G401.6 (cell line): ENCODE data around the gene POLR2I.
"Not testable (repeated sequence)": the region's sequence is repeated elsewhere in the genome, so short reads cannot be mapped to it uniquely, and the experiment has no call there.

Experiments used
- FAIRE-seq: peaks from 2 replicates; lab custom pipeline; 2012; peaks lifted over from hg19 to GRCh38; lab: Jason Lieb, UNC

The POLR2I gene

DNA sequence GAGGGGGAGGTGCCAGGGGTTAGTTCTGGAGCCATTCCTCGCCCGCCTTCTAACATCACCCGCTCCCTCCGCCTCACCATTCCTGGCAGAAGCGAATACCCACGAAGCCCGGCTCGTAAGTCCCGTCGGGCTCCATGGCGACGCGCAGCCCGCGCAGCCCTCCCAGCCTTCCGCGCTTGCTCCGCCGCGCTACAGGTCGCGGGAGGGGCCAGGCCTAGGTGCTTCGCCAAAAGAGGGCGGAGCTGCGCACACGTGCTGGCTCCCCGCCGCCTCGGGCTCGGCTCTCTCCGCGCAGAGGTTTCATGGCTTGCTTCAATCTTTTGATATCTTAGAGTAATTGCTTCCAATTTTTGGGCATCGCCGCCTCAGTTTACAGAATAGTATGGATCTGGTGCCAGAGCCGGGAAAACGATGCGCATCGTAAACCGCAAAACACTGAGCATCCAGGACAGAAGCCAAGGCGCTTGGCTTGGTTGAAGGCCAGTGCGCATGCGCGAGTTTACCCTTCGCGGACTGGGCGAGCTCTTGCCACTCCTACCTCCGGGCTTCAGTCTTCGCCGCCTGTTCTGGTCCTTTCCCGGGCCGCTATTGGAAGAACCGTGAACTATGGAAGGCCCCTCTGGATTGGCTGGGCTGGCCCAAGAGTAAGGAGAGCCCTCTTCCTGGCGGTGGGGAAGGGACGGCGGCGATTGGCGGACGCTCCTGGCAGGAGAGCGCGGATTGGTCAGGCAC is at the start of gene POLR2I:
Gene POLR2I, minus strand, starts transcription at position 155 of the 732 bp plus-strand sequence. Its CDS starts 19 bp downstream, at position 136.
- peak; percentile 99 for FAIRE-seq

GRCh38 chr19:36163813-36164212 is 49.1 kb upstream of the POLR2I start:
- FAIRE-seq, result no peak

DNA sequence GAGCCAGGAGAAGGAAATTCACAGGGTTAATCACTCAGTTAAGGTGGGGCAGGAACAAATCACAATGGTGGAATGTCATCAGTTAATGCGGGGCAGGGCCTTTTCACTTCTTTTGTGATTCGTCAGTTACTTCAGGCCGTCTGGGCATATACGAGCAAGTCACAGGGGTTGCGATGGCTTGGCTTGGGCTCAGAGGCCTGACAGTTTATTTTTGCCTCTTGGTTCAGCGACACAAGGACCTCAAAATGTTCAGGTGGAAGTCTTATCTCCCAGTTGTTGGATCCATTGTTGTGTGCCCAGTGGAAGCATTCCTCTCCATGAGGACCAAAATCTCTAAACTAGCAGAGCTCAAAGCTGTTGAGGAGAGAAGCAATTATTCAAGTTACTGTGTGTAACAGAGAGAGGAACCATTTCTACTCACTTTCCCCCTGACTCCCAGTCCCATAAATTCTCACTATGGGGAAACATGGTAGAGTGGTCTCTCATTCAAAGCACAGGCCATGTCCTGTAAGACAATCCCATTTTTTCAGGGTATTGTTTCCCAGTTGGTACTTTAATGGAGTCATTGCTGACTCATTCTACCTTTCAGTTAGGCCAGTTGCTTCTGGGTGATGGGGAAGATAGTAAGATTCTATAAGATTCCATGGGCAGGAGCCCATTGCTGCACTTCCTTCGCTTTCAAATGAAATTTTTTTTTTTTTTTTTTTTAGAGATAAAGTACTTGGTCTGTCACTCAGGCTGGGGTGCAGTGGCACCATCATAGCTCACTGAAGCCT is 46.3 kb upstream of the POLR2I start:
- FAIRE-seq, result no peak

DNA sequence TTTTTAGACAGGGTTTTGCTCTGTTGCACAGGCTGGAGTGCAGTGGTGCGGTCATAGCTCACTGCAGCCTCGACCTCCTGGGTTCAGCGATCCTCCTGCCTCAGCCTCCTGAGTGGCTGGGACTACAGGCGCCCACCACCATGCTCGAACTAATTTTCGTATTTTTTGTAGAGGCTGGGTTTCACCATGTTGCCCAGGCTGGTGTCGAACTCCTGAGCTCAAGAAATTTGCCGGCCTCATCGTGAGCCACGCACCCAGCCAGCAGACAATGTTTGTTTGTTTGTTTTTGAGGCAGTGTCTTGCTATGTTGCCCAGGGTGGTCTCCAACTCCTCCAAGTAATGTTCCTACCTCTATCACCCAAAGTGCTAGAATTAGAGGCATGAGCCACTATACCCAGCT is 38.5 kb upstream of the POLR2I start:
- FAIRE-seq, result no peak

DNA sequence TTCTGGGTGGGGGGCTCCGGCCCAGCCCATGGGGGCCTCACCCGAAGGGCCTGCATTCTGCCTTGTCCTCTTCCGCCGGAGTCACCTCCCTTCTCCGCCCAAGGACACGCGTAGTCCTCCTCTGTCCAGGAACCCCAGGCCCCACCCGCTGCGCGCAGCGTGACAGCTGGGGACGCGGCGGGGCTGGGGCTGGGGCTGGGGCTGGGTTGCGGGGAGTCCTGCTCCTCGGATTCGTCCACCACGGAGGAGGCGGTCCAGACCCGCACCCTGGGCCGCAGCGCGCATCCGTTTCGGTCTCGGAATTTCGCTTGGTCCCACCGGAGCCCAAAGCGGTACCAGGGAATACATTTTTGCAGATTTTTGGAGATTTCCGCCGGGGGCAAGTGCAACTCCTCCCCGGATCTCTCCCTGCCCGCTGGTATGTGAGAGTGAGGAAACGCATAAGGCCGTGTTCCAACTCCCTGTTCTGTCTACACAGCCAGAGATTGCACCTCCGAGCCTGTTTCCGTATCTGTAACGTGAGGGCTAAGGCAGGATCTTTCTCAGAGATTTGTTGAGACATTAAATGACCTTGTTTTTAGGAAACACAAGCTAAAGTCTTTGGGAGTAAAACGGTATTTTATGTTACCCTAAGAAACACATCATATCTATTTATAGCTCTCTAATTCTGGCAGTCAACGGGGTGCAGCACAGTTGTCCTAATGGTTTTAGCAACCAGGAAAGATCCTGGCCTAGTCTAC is 37.8 kb upstream of the POLR2I start, which contains the start of gene COX7A1:
Gene COX7A1, minus strand, starts transcription at position 96 of the 740 bp plus-strand sequence. Its CDS starts 40 bp downstream, at position 56.
- no peak for FAIRE-seq

GRCh38 chr19:36152019-36152351 is 37.3 kb upstream of the POLR2I start:
- no peak for FAIRE-seq

DNA sequence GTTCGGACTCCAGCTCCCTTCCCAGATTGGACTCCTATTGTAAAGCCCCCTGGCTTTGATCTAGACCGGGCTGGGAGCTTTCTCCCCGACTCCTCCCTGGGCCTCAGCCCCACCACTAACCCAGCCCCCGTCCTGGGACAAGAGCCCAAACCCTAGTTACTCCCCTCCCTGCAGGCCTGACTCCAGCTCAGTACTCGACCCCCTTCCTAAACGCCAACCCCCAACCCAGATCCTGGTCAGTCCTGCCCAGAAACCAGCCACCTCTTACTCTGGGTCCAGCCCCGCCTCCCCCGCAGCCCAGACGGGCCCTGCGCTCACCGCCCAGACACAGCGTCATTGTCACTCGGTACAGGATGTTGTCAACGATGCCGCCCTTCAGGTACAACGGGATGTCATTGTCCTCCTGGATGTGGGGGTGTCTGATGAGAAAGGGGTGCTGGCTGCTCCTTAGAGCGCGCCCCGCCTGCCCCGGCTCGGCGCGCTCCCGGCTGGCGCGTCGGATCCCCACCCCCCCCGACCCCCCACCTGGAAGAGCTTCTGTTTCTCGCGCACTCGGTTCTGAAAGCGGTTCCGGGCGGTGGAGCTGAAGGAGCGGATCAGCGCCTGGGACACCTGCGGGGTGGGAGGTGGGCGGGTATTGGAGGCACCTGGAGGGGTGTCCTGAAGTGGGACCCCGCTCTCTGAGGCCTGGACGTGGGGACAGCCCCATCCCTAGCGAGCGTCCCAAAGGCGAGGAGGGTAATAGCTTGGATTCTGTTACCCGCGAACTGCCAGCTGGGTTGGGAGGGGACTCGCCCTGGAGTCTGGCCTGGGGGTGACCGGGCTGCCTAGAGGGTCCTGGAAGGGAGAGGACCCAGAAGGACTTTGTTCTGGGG is 36.7 kb upstream of the POLR2I start:
- no peak for FAIRE-seq

DNA sequence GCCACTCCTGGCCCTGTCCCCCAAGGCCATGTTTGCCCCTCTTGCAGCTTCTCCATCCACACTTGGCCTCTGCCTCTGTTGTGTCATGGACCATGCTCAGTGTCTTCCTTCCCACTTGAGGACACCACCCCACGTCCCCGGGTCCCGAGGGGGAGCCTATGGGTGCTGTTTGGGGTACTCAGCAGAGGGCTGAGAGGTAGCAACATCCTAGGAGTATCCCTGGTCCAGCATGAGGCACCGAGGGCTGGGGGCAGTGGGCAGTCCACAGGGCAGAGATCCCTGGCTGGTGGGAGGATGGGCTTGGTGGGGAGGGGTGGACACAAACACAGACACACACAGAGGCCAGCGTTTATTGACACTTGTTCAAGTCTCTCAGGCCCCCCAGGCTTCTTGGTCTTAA is 35.9 kb upstream of the POLR2I start:
- no peak for FAIRE-seq

GRCh38 chr19:36149673-36150406 is 35.2 kb upstream of the POLR2I start:
- FAIRE-seq, result no peak

DNA sequence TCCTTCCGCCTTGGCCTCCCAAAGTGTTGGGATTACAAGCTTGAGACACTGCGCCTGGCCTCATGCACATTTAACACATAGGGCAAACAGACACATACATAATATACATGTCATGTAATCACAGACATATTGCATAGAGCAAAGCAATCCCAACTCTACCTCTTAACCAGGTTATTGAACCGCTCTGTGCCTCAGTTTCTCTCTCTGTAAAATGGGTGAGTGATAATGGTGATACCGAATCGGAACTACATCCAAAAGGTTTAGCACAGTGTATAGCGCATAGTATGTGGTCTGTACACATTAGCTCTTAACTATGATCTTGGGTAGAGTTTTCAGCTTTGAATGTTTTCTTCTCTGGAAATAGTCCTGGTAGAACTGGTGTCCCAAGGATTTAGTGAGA is 29.9 kb upstream of the POLR2I start:
- FAIRE-seq, result no peak

- FAIRE-seq, result no peak
Measured at GRCh38 chr19:36142496-36142895, 27.8 kb upstream of the POLR2I start.

- no peak for FAIRE-seq
Measured at GRCh38 chr19:36142046-36142445, 27.4 kb upstream of the POLR2I start.

- peak; percentile 89 for FAIRE-seq
Measured at GRCh38 chr19:36141039-36141927, 26.6 kb upstream of the POLR2I start.

- no peak for FAIRE-seq
Measured at GRCh38 chr19:36140304-36141038, 25.8 kb upstream of the POLR2I start.

GRCh38 chr19:36139473-36140303 is 25.0 kb upstream of the POLR2I start, which contains the start of gene CAPNS1:
CAPNS1 (plus strand) TSS chr19:36140066; CDS start chr19:36141012, 946 bp downstream.
- FAIRE-seq, result peak; percentile 77

DNA sequence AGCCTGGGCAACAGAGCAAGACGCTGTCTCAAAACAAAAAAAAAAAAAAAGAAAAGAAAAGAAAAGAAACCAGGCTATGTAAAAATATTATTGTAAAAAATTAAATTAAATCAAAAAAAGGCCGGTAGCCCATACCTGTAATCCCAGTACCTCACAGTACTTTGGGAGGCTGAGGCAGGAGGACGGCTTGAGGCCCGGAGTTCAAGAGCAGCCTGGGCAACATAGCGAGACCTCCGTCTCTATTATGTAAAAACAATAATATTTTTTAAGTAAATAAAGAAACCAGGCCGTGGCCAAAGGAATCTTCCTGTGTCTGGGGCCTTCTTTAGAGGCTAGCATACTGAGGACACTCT is 24.4 kb upstream of the POLR2I start:
- FAIRE-seq, result no peak

- FAIRE-seq, result no peak
Measured at GRCh38 chr19:36136964-36137686, 22.4 kb upstream of the POLR2I start.

- FAIRE-seq, result not testable (repeated sequence)
Measured at GRCh38 chr19:36134867-36135266, 20.2 kb upstream of the POLR2I start.
